T-helper 1 cell (primary cell): Measurements from ENCODE around the gene PRKN.

Source experiments
- DNase-seq, 5 donors: peaks; one replicate each; pipeline ENCODE4 v3.0.0-alpha.2; 2012 to 2020

Gene PRKN

GRCh38 chr6:161631676-161632194, 1095.8 kb downstream of the PRKN start:
- no peak for DNase-seq

GRCh38 chr6:161630674-161631073, 1096.9 kb downstream of the PRKN start:
- no peak for DNase-seq

- DNase-seq: no peak
These were observed 1101.4 kb downstream of the PRKN start for GRCh38 chr6:161626132-161626676.

- DNase-seq: no peak
These were observed 1103.5 kb downstream of the PRKN start for GRCh38 chr6:161624111-161624510.

GRCh38 chr6:161622779-161623178, 1104.8 kb downstream of the PRKN start:
- no peak for DNase-seq

GRCh38 chr6:161618831-161619454, 1108.6 kb downstream of the PRKN start:
- DNase-seq: no peak

- no peak for DNase-seq
These were observed 1113.9 kb downstream of the PRKN start for GRCh38 chr6:161613711-161614110.

- DNase-seq: no peak
These were observed 1118.8 kb downstream of the PRKN start for GRCh38 chr6:161608771-161609170.

GRCh38 chr6:161607696-161608297, 1119.8 kb downstream of the PRKN start:
- DNase-seq: no peak

- DNase-seq: no peak
These were observed 1125.2 kb downstream of the PRKN start for GRCh38 chr6:161602359-161602758.

- no peak for DNase-seq
These were observed 1128.7 kb downstream of the PRKN start for GRCh38 chr6:161598896-161599295.

GRCh38 chr6:161596807-161597520, 1130.6 kb downstream of the PRKN start:
- no peak for DNase-seq

- DNase-seq: no peak
These were observed 1133.2 kb downstream of the PRKN start for GRCh38 chr6:161594412-161594811.

GRCh38 chr6:161590961-161591627, 1136.5 kb downstream of the PRKN start:
- DNase-seq: no peak

- no peak for DNase-seq
These were observed 1140.7 kb downstream of the PRKN start for GRCh38 chr6:161586887-161587286.

GRCh38 chr6:161584621-161585340, 1142.8 kb downstream of the PRKN start:
- DNase-seq: no peak

- no peak for DNase-seq
These were observed 1143.5 kb downstream of the PRKN start for GRCh38 chr6:161584051-161584450.

- DNase-seq: no peak
These were observed 1144.0 kb downstream of the PRKN start for GRCh38 chr6:161583584-161583983.

GRCh38 chr6:161578478-161578877, 1149.1 kb downstream of the PRKN start:
- DNase-seq: no peak

- no peak for DNase-seq
These were observed 1151.9 kb downstream of the PRKN start for GRCh38 chr6:161575523-161576254.

- DNase-seq: no peak
These were observed 1158.6 kb downstream of the PRKN start for GRCh38 chr6:161568885-161569456.
